ENCODE measurements around the gene DDC.

Gene DDC

DNA sequence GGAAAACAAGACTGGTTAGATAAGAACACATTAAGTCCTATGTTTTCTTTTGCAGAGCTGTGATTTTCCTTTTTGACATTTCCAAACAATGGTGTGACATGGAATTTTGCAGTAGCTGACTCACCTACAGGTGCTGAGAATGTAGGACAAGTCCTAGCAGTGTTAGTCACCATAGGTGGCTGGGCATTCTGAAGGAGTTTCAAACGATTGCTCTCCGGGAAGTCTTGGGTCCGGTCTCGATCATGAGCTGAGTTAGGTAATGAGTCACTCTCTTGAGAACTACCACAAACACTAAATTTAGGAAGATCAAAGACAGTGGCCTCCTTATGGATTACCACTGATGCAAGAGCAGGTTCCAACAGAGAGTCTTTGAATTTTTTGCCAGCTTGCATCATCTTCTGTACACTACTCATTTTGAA lies 118.7 kb downstream of the DDC start:
- DNase-seq = no peak

DNA sequence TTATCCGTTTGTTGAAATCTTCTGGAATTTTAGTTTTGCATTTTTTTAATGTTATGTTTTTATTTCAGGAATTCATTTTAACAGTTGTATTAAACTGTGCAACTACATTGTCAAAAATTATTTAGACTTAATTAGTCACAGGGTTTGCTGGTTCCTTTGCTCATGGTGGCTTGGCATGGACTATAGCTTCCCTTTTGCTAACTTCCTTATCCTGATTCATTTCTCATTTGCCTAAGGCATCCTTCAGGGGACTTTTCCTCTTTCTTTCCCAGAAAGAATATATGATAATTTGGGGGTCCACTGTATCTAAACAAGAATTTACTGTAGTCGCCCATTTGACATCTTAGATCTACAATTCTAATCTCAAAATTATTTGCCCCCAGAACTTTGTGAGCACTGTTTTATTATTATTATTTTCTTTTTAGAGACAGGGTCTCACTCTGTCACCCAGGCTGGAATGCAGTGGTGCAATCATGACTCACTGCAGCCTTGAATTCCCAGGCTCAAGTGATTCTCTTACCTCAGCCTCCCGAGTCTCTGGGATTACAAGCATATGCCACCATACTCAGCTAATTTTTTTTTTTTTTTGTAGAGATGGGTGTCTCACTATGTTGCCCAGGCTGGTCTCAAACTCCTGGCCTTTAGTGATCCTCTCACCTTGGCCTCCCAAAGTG lies 128.9 kb downstream of the DDC start:
- no peak for DNase-seq

DNA sequence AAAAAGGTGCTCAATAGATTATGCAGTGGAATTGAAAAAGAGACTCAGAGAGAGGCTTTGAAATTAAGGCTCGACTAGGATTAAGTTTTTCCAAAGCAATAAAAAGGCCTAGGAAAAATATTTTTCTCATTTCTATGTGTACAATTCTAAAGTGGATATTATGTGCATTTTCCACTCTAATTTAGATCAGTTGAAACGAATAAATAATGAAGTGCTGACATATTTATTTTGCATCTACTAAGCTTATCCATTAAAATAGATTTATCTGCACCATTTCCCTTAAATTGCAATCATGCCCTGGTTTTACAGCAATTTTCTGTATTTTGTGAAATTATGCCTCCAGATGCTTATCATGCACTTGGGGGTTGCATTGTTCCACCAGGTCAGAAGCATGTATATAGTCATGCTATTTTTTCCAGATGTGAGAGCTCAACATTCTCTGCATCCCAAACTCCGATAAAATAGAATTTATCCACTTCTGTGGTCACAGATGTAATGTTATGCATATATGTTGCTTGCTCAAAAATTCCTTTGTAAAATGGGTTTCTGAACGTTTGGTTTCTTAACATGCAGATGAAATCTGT lies 133.4 kb downstream of the DDC start:
- DNase-seq = no peak

DNA sequence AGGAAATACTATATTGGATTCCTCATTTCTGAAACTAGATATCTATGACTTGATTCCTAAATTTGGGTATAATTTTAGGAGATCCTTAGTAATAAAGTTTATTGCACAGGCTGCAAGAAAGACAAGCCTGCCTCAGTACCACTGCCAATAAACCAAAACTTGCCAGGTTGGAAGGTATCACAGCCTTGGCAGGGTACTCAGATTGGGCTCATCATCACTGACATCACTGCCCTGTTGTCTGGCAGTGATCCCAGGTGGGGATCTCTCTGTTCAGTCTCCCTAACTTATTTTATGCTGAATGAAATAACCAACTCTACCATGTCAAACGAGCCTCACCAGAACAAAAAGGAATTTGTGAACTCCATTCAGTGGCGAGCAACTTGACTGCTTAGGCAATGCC lies 133.9 kb downstream of the DDC start:
- no peak for DNase-seq

DNA sequence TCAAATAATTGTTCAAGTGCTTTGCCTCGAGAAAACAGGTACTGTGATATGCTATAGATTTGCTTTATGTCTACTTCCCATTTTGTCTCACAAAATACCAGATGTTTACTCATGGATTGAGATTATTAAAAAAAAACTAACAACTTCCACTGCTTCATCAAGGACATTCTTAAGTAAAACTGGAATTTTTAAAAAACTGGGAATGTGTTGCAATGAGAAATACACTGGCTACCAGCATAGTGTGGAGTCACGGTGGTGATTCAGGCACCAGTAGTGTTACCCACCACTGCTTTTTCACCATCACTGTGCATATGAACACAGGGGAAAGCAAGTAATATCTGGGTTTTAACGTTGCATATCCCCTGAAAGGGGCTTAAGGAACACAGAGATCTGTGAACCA lies 136.3 kb downstream of the DDC start:
- DNase-seq = no peak

DNA sequence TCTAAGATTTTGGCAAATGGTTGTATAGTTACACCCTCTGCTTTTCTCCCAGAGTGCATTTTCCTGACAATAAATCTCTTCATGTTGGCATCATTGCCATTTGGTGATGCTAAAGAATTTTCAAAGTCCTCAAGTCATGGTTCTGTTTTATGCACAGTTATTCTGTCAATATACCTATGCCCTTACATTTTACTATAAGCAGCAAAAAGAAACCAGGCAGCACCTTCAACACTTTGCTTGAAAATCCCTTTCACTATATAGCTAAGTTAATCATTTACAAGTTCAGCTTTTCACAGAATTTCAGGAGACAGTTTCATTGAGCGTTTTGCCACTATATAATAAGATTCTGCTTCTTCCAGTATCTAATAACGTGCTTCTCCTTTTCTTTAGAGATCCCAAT lies 137.7 kb downstream of the DDC start:
- DNase-seq = no peak

DNA sequence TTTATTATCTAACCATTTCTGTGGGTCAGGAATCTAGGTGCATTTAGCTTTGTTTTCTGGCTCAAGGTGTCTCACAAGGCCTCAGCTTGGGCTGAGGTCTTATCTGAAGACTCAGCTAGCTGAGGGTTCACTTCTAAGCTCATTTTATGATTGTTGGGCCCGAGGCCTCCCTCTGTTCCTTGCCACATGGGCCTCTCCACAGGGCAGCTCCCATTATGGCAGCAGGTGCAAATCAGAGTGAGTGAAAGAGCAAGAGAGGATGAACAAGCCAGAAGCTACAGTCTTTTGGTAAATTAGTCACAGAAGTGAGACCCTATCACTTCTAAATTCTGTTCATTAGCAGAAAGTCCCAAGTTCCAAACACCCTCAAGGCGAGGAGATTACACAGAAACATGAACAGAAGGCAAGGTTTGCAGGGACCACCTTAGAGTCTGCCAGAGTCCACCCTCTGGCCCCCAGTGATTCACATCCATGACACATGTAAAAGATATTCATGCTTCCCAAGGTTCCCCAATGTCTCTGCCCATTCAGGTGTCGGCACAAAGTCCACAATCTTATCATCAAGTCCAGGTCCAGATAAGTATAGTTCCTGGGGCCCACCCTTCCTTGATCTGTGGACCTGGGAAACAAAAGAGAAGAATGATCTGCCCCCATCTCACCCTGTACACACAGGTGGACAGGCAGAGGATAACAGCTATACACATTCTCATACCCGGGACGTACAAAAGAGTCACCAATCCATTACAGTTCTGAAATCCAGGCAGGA lies 138.7 kb downstream of the DDC start:
- DNase-seq = no peak

DNA sequence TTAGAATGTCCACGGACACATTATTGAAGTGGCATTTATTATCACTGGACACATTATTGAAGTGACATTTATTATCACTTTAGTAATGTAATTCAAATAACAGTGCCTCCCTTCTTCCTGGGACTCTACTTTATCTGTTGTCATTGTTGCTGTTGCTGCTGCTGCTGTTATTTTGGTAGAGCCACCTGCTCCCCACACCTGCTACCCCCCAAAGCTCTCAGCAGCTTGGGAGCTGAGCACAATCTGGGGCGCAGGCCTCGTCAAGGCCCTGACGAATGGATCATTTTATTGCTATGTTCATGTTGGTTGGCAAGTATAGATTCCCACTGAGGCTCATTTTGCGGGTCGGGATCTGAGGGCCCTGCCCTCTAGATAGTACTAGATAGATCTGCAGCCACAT lies 139.9 kb downstream of the DDC start:
- DNase-seq = no peak

DNA sequence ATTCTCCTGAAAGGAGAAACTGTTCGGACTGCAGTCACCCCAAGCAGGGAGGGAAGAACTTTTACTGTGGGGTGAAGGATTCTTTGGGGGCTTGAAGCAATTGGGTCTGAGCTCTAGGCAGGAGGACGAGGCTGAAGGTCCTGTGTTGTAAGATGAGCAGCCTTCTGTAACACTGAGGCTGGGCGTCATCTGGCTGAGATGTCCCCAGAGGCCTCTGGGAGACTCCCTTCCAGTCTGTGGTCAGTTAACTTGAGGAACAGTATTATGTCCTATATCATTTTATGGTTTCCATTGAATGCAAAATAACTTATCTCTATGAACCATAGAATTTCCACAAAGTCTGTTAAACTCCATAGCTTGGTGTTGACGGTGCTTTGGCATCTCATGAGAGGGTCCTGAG lies 141.3 kb downstream of the DDC start:
- no peak for DNase-seq

DNA sequence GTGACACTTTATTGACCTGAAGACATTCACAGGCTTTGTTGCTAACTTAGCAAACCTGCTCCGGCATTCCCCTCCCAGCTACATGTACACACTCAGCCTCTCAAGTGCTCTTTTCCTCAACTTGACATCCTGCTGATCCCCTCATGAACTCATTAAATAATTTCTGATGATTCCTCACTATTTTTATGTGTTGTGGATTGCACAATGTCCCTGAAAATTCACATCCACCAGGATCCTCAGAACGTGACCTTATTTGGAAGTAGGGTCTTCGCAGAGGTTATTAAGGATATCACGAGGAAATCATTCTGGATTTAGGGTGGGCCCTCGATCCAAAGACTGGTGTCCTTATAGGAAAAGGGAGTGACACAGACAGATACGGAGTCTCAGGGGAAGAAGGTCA lies 142.3 kb downstream of the DDC start:
- DNase-seq = no peak

DNA sequence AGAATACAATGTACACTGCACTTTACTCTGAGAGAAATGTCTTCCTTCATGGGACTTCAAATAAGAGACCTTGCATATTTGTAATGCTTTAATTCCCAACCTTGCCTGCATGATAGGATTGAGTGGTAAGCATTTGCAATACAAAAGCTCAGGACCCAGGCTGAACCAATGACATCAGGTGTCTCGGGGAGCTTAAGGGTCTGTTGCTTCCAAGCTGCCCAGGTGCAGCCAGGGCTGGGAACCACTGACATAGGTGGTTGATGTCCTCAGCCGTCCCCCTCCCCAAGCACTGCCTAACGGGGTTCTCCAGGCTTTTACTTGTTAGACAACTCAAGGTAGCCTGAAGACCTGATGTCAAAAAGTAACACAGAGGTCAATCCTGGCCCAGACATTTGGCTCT lies 144.2 kb downstream of the DDC start:
- DNase-seq = no peak

DNA sequence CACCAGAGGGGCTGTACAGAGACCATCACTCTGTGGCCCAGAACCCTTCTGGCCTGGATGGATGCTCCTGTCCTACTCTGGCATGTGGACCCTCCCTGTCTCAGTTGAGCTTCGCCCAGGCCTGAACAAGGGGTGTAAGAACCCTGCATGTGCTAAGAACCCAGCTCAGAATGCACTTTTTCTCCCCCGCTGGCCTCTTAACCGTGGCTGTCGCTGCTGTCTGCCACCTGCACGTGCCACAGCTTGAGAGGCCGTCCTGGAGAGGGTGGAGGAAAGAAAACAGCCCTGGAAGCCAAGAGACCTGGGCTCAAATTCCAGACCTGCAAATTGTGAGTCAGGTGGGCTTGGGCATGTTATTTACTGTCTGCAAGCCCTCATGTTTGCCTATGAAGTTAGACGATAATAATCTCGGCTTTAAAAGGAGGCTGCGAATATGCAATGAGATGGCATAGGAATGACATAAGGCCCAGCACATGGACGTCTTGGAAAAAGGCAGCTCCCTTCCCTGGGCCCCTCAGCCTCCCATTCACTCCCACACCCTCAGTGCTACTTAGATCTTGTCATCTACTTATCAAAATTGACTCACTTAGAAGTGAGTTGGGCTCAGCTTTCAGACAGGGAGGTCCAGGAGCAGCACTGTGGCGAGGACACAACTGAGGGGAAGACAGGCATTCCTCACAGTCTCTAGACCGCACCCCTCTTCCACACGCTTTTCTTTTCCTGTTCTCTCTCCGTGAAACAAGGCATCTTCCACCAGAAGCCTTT lies 146.5 kb downstream of the DDC start:
- no peak for DNase-seq

DNA sequence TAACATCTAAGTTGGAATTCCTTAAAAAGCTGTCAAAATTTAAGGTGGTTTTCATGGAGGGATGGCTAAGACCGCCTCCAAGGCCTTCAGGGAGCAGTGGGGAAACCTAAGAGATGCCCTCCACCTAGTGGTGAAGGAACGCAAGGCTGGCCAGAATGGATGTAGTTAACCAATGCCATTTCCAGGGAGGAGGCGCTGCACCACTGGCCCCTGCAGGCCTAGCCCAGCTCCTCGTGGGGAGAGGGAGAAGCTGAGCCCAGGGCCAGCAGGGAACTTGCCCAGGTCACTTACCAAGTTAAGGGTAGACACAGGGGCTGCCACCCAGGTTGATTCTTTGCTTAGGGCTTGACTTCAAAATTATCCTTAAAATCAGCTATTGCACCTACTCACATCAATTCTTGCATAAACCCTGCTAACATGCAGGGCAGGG lies 147.1 kb downstream of the DDC start:
- DNase-seq = peak; percentile 95

DNA sequence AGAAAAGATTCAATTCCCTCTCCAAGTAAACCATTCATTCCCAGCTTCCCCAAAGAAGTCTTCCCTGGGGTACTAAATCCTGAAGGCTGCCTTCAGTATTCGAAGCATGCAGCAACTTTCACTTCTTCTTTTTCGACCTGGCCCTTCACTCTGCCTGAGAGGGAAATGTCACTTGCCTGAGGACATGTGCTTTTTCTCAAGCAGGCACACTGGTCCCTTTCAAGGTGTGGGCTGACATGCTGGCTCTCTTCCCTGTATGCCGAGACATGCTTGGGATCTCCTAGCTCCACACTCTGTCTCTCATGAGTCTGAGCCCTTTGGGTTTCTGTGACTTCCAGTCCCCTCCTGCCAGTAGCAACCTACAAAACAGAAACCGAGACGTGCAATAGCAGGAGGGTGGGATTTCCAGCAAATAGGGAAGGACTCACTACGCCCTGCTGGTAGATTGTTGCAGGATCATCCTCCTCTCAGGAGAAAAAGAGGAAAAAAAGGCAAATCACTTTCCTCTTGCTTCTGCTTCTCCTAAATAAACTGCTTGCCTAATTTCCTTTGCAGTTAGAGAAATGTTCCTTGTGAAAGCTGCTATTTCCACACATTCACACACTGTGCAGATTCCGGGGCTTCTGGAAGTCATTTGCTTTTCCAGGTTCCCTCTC lies 148.6 kb downstream of the DDC start:
- peak; percentile 39 for DNase-seq

DNA sequence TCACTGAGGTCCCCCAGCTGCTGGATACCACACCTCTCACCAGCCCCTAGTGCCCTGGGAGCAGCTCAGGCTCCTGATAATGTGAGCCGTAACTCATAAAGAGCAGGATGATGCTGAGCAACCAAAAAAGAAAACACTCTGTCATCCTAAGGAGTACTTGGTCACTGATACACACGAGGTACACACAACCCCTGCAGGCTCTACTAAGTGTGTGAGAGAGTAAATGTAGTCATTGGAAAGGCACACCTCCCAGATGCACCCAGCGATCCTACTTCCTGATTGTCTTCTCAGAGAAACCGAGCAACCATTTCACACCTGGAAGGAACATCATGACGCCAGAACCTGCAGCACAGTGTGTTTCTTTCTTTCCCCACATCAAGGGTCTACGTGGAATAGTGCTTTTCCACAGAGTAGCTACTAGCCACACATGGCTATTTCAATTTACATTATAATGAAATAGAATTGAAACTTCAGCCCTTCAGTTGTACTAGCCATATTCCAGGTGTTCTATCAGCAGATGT lies 149.3 kb downstream of the DDC start:
- DNase-seq = no peak

DNA sequence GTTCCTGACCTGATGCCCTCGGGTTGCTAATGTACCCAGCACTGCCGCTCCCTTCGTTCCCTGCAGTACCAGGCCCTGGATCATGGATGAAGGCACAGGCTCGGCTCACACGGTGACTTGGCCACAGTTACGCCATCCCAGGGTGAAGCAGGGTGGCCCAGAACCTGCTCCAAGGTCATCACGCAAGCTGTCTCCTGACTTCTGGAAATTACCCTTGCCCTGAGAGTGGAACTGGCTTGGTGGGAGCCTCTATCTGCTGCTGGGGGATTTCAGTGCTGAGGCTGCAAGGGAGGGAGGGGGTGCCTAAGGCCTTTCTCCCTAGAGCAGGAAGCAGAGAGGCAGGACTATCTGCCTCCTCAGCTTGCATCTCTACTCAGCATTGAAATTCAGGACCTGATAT lies 151.6 kb downstream of the DDC start:
- DNase-seq = no peak

DNA sequence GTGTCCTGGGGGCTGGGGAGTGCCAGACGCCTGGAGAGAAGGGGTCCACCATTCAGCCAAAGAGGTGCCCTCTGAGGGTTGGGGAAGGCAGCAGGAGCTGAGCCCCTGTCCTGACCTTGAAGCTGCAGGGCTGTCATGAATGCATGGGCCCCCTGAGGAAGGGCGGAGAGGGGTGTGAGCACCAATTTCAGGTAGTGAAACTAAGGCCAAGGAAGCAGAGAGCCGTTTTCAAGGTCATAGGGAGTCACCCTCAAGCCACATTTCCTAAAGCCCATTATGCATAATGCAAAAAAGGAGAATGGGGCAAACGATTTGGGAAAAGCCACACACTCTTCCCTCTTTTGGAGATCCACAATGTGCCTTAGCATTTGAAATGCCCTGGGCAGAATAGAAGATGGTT lies 152.2 kb downstream of the DDC start:
- no peak for DNase-seq

DNA sequence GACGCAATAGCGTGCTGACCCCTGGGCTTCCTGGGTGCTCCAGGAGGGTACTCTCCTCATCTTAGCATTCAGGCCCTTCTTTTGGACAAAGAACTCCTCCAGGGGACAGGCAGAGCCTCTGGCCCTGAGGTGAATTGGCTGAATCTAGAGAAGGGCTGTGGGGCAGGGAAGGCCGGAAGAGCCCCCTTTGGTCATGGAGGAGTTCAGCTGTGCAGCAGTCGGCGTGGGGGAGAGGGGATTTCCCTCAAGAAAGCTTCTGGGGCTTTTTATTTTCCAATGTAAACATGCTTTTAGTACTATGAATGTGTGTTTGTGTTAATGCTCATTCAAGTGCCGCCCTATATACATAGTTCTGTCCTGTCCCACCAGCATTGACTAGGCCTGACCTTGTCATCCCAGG lies 153.9 kb downstream of the DDC start:
- DNase-seq = no peak

DNA sequence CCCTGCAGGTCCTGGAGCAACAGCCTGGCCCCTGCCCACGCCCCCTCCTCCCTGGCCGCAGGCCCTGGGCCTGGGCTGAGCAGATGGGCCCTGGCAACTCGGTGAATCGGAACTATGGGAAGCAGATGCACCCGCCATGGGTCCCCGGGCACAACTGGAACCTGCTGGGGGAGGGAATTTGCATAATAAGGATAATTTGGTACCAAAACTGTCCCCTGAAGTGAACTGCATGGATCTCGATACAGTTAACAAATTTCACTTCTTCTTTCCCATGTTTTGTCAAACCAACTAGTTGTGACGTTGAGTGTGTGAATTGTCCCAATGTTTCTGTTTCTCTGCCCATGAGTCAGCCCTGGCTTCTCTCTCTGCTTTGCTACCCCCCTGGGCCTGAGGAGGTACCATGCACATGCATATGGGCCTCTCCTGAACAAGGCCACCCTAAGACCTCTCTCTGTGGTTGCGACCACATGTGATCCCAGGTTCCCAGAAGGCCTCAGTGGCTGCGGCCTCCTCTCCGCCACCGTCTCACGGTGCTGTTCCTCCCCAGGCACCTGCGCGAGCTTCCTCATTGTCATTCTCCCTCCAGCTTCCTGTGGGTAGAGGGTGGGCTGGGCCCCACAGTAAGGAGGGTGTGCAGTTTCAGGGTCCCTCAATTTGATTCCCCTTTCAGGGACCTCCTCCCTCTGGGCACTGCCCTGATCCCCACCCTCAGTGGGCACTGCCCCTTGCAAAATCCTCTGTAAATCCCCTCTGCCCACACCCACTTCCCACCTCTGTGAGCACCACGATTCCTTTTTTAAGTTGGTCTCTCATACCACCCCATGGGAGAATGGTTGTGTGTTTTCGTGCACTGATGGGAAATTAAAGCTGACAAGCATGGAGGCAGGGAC lies 155.1 kb downstream of the DDC start:
- DNase-seq = peak; percentile 21

Measured in hematopoietic multipotent progenitor cell treated with erythropoietin and hydrocortisone succinate and interleukin-3 and kit ligand, for 6 days (in vitro differentiated cells).